Osteoblast (primary cell): ENCODE data around the gene FLNC. TPM values are rescaled to one million over a fixed set of nuclear protein-coding genes. Genes with fewer than 3 reads are reported as not detected.

Source experiments
- DNase-seq: peaks from one replicate; pipeline ENCODE4 v3.0.0; 2011; ENCODE audit warnings: low spot score, mixed read lengths; ENCODE audit not compliant: insufficient read length; ENCODE audit errors: missing footprints
- H2AFZ ChIP-seq: 2 replicates; pipeline ENCODE4 v1.6.0; 2011; ENCODE audit warnings: mild to moderate bottlenecking, low read length
- H3K27ac ChIP-seq: 2 replicates; pipeline ENCODE4 v1.5.1; 2011; ENCODE audit warnings: mild to moderate bottlenecking, low read depth, low read length, moderate library complexity
- H3K27me3 ChIP-seq: 2 replicates; pipeline ENCODE4 v1.6.0; 2012; ENCODE audit warnings: mild to moderate bottlenecking, control low read depth, inconsistent platforms, low read length, moderate library complexity; ENCODE audit not compliant: insufficient read depth
- H3K36me3 ChIP-seq: 2 replicates; pipeline ENCODE4 v1.5.1; 2011; ENCODE audit warnings: mild to moderate bottlenecking, low read length, control low read depth, moderate library complexity; ENCODE audit not compliant: insufficient read depth
- H3K4me1 ChIP-seq: 2 replicates; pipeline ENCODE4 v1.5.1; 2011; ENCODE audit warnings: mild to moderate bottlenecking, low read length, control low read depth, moderate library complexity; ENCODE audit not compliant: insufficient read depth
- H3K4me2 ChIP-seq: 2 replicates; pipeline ENCODE4 v1.6.0; 2011; ENCODE audit warnings: mild to moderate bottlenecking, low read length; ENCODE audit not compliant: insufficient read depth
- H3K4me3 ChIP-seq: fragments of 200-600 bp; sonication (generic); 3 replicates; pipeline ENCODE4 v1.5.1; 2012; ENCODE audit warnings: mild to moderate bottlenecking, low read length, inconsistent platforms; ENCODE audit not compliant: insufficient read depth
- H3K79me2 ChIP-seq: 2 replicates; pipeline ENCODE4 v1.6.0; 2012; ENCODE audit warnings: mild to moderate bottlenecking, low read length, control low read depth, inconsistent platforms; ENCODE audit not compliant: insufficient read depth
- H3K9me3 ChIP-seq: 2 replicates; pipeline ENCODE4 v1.5.1; 2011; ENCODE audit warnings: low read depth, low read length, control low read depth
- H4K20me1 ChIP-seq: 2 replicates; pipeline ENCODE4 v1.6.0; 2012; ENCODE audit warnings: mild to moderate bottlenecking, low read length, control low read depth; ENCODE audit not compliant: insufficient read depth
- total RNA-seq: library from RNA; depleted of rRNA; stranded (reverse); fragments of >200 nt; gene quantifications from 2 replicates; pipeline ENCODE4 v1.2.3, GENCODE V29; 2012
- TF ChIP-seq, protein P1 (sequence below): IDR thresholded peaks from 2 replicates; pipeline ENCODE4 v1.5.1; 2011; ENCODE audit warnings: mild to moderate bottlenecking, low read depth, low read length, moderate library complexity; ENCODE audit errors: extremely low read depth

FLNC gene
- total RNA-seq, 1 donor = 130 TPM

DNA sequence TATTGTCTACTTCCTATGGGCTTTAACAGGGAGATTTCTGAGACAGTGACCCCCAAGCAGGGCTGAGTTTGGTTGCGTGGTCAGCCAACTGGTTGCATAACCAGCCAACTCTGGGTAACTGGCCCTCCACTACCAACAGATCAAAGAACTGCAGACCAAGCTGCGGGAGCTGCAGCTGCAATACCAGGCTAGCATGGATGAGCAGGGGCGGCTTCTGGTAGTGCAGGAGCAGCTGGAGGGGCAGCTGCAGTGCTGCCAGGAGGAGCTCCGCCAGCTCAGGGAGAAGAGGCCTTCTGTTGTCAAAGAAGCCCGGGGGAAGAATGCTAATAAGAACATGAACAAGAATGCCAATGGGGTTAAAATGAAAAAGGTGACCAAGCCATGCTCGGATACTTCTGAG lies 15.7 kb upstream of the FLNC start:
- Histone ChIP-seq H3K4me3 (no peak overlapping the region), H3K27ac (no peak overlapping the region), H4K20me1 (no peaks in the 10 kb centered on the region), H3K36me3 (no peaks in the 10 kb centered on the region), H3K9me3 (no peaks in the 10 kb centered on the region), H3K4me1 (no peaks in the 10 kb centered on the region), H3K4me2 (no peak overlapping the region), H2AFZ (no peak overlapping the region), H3K27me3 (peaks cover 10% of the 10 kb centered on the region), H3K79me2 (no peaks in the 10 kb centered on the region)
- TF ChIP-seq, protein P1, sequence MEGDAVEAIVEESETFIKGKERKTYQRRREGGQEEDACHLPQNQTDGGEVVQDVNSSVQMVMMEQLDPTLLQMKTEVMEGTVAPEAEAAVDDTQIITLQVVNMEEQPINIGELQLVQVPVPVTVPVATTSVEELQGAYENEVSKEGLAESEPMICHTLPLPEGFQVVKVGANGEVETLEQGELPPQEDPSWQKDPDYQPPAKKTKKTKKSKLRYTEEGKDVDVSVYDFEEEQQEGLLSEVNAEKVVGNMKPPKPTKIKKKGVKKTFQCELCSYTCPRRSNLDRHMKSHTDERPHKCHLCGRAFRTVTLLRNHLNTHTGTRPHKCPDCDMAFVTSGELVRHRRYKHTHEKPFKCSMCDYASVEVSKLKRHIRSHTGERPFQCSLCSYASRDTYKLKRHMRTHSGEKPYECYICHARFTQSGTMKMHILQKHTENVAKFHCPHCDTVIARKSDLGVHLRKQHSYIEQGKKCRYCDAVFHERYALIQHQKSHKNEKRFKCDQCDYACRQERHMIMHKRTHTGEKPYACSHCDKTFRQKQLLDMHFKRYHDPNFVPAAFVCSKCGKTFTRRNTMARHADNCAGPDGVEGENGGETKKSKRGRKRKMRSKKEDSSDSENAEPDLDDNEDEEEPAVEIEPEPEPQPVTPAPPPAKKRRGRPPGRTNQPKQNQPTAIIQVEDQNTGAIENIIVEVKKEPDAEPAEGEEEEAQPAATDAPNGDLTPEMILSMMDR = no peak
- no peak for DNase-seq

DNA sequence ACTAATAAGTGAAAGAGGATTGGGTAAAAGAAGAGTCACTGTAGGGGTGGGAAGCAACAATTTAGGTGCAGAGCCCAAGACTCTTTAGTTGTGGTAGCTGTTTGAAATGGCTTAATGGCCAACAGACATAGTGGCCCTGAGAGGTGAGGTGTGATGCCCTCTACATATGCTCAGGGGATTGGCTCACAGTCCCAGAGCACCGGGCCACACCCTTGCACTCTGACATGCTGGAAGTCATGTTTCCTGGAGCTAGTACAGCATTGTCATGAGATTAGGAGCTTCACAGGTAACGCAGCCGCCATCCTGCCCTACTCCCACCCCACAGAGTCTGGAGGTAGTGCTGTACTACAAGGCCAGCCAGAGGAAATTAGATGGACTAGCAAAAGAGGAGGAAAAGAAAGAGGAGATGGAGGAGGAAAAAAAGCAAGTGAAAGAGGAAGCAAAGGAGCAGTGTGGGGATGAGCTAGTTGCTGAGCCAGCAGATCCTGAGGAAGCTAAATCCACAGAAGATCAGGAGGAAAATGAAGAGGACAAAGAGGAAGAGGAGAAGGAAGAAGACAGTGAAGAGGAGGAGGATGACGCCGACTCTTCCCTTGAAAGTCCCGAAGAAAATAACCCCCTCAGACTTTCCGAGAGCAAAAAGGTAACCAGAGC lies 14.8 kb upstream of the FLNC start:
- Histone ChIP-seq H3K27ac (no peak overlapping the region), H3K9me3 (no peaks in the 10 kb centered on the region), H3K36me3 (no peaks in the 10 kb centered on the region), H3K4me1 (no peaks in the 10 kb centered on the region), H3K4me2 (no peak overlapping the region), H2AFZ (no peak overlapping the region), H3K27me3 (peaks cover 14% of the 10 kb centered on the region), H4K20me1 (no peaks in the 10 kb centered on the region), H3K4me3 (no peak overlapping the region), H3K79me2 (no peaks in the 10 kb centered on the region)
- DNase-seq = no peak
- TF ChIP-seq, protein P1 = no peak

- H3K36me3 ChIP-seq = no peaks in the 10 kb centered on the region
- no peaks in the 10 kb centered on the region for H3K79me2 ChIP-seq
- no peaks in the 10 kb centered on the region for H3K4me1 ChIP-seq
- no peaks in the 10 kb centered on the region for H4K20me1 ChIP-seq
- no peak for DNase-seq
- H3K9me3 ChIP-seq = no peaks in the 10 kb centered on the region
- no peak overlapping the region for H3K27ac ChIP-seq
- no peak overlapping the region for H3K4me2 ChIP-seq
- TF ChIP-seq, protein P1 = no peak
- H2AFZ ChIP-seq = no peak overlapping the region
- H3K4me3 ChIP-seq = no peak overlapping the region
- H3K27me3 ChIP-seq = peaks cover 14% of the 10 kb centered on the region
Observed at GRCh38 chr7:128818694-128819093, 11.5 kb upstream of the FLNC start.

DNA sequence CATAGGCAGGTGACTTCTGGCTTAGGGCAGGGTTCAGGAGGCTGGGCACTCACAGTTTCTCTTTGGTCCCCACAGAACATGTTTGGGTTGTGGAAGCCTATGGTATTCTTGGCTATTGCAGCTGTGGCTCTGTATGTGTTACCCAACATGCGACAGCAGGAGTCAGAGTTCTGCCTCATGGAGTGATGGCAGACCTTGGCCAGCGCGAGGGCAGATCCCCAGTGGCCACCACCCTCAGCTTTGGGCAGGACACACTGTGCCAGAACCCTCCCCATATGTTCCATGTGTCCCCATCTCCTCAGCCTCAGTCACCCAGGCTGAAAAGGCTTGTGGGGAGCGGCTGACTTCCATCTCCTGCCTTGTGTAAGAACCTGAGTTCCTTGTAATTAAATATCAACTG lies 8.5 kb upstream of the FLNC start:
- Histone ChIP-seq H2AFZ (no peak overlapping the region), H3K36me3 (no peaks in the 10 kb centered on the region), H3K4me3 (no peak overlapping the region), H3K4me1 (no peaks in the 10 kb centered on the region), H3K27ac (no peak overlapping the region), H3K4me2 (no peak overlapping the region), H4K20me1 (no peaks in the 10 kb centered on the region), H3K79me2 (no peaks in the 10 kb centered on the region), H3K9me3 (no peaks in the 10 kb centered on the region), H3K27me3 (peaks cover 10% of the 10 kb centered on the region)
- TF ChIP-seq, protein P1 = no peak
- DNase-seq = no peak
